ENCODE measurements around the gene WDR87. TPM values are rescaled to one million over a fixed set of nuclear protein-coding genes. Genes with fewer than 3 reads are reported as not detected.

The WDR87 gene
- total and polyA plus RNA-seq, 2 donors (not counting 3 experiments of a cell fraction or from before 2014, with no cell fraction given): not detected

DNA sequence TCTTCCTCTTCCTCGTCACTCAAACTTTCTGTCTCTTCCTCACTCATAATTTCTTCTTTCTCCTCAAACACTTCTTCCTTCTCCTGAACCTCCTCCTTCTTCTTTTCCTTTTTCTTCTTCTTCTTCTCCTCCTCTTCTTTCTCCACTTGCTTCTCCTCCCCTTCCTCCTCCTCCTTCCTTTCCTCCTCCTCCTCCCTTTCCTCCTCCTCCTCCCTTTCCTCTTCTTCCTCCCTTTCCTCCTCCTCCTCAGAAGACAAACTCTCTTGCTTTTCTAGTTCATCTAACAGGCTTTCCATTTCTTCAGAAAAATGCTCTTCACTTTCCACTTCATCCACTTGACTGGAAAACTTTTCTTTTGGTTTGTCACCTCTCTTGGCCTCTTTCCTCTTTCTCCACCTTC, 19.8 kb downstream of the WDR87 start:
- TF ChIP-seq POLR2AphosphoS5 (IDR thresholded peaks at IDR 0.05; ENCODE audit: insufficient read depth, low read depth, low read length) (no peak), FOS (IDR thresholded peaks at IDR 0.05; ENCODE audit: borderline replicate concordance, insufficient read depth, low read length) (no peak), JUN (IDR thresholded peaks at IDR 0.05; ENCODE audit: borderline replicate concordance, insufficient read depth, insufficient read length, low read depth) (no peak), GATA2 (IDR thresholded peaks at IDR 0.05; ENCODE audit: insufficient read depth, insufficient read length, low read depth, low read length) (no peak), EZH2 (IDR thresholded peaks at IDR 0.05; ENCODE audit: borderline replicate concordance, low read depth, low read length, severe bottlenecking) (no peak), POLR2A (IDR thresholded peaks at IDR 0.05; ENCODE audit: low read depth, low read length) (no peak), MYC (IDR thresholded peaks at IDR 0.05; ENCODE audit: low read depth, low read length) (no peak)
- TF ChIP-seq, protein P1, sequence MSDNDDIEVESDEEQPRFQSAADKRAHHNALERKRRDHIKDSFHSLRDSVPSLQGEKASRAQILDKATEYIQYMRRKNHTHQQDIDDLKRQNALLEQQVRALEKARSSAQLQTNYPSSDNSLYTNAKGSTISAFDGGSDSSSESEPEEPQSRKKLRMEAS (IDR thresholded peaks at IDR 0.05; ENCODE audit: insufficient read depth, insufficient read length): no peak
- TF ChIP-seq, protein P2, sequence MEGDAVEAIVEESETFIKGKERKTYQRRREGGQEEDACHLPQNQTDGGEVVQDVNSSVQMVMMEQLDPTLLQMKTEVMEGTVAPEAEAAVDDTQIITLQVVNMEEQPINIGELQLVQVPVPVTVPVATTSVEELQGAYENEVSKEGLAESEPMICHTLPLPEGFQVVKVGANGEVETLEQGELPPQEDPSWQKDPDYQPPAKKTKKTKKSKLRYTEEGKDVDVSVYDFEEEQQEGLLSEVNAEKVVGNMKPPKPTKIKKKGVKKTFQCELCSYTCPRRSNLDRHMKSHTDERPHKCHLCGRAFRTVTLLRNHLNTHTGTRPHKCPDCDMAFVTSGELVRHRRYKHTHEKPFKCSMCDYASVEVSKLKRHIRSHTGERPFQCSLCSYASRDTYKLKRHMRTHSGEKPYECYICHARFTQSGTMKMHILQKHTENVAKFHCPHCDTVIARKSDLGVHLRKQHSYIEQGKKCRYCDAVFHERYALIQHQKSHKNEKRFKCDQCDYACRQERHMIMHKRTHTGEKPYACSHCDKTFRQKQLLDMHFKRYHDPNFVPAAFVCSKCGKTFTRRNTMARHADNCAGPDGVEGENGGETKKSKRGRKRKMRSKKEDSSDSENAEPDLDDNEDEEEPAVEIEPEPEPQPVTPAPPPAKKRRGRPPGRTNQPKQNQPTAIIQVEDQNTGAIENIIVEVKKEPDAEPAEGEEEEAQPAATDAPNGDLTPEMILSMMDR (IDR thresholded peaks at IDR 0.05; ENCODE audit: extremely low read depth in 1 of 2, insufficient read depth in 1 of 2, low read depth in 1 of 2, low read length in 2 of 2): no peak
- no peaks in the 10 kb centered on the region for H3K4me1 ChIP-seq (ENCODE audit: control insufficient read depth, extremely low read depth, insufficient read depth, low read length)
- no peak overlapping the region for H3K4me2 ChIP-seq (ENCODE audit: insufficient read depth, low read length)
- BruUV-seq (replicated peaks): no TSS peak
- no peak overlapping the region for H2AFZ ChIP-seq (ENCODE audit: low read depth, low read length)
- H3K9me1 ChIP-seq (replicated peaks; ENCODE audit: control insufficient read depth, extremely low read depth, insufficient read depth, low read length): no peaks in the 10 kb centered on the region
- no peaks in the 10 kb centered on the region for H4K20me1 ChIP-seq (replicated peaks; ENCODE audit: control insufficient read depth, extremely low read depth, insufficient read depth, low read length)
- H3K4me3 ChIP-seq (replicated peaks in 1 of 3; ENCODE audit: insufficient read depth in 1 of 3, low read depth in 1 of 3, low read length in 3 of 3): no peak overlapping the region
- H3K79me2 ChIP-seq (ENCODE audit: control insufficient read depth, insufficient read depth, low read length): no peaks in the 10 kb centered on the region
- no peaks in the 10 kb centered on the region for H3K36me3 ChIP-seq (ENCODE audit: control insufficient read depth in 2 of 2, extremely low read depth in 1 of 2, insufficient read depth in 2 of 2, low read length in 2 of 2)
- ChIA-PET POLR2A (no interaction called here), CTCF (no interaction called here)
- intact Hi-C loops (cut with micrococcal nuclease) (no loop called here), dilution Hi-C loops (cut with MboI; ENCODE audit: extremely low pct_ligation_motif_present, low sequenced_read_pairs) (no loop called here)
- DNase-seq (ENCODE audit: low read depth, low spot score) (no peak), FAIRE-seq (no peak)
- no peak overlapping the region for H3K9ac ChIP-seq (replicated peaks; ENCODE audit: extremely low read depth, insufficient read depth, low read length)
- H3K27me3 ChIP-seq (ENCODE audit: control insufficient read depth in 2 of 2, insufficient read depth in 2 of 2, low read length in 2 of 2): peaks cover 7 to 15% of the 10 kb centered on the region in 2 experiments
- H3K27ac ChIP-seq (ENCODE audit: insufficient read depth, low read depth, low read length): no peak overlapping the region
- H3K9me3 ChIP-seq (replicated peaks; ENCODE audit: control insufficient read depth, insufficient read depth, low read length): no peaks in the 10 kb centered on the region

All from endothelial cell of umbilical vein (primary cell).